GM12891 (cell line): ENCODE measurements around the gene DNAH12.

Experiments
- POLR2AphosphoS5 ChIP-seq: IDR thresholded peaks from 2 replicates; pipeline ENCODE4 v1.6.1; 2011; ENCODE audit warnings: low read depth, low read length, control low read depth
- POU2F2 ChIP-seq: IDR thresholded peaks from 2 replicates; pipeline ENCODE4 v1.6.1; 2011; ENCODE audit warnings: low read depth, mild to moderate bottlenecking, control low read depth, low read length, moderate library complexity

DNA sequence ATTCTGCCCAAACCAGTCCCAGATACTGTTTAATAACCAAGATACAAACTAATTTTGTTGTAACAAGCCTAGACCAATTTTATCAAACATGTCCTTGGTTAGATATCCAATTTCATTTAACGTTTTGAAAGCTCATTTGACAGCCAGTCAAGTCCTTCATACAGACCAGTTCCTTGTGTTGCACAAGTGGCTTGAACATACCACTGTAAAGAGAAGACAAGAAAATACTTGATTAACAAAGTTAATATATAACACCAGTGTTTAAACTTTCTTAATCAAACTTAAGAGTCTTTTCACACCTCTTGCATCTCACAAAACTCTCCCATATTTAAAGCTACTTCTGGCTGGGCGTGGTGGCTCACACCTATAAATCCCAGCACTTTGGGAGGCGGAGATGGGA is 28.0 kb upstream of the DNAH12 start:
- no peak for TF ChIP-seq POU2F2
- TF ChIP-seq POLR2AphosphoS5: no peak
